HG03280 (cell line): ENCODE measurements around the gene PRRG4.
"Not testable (repeated sequence)": the region's sequence is repeated elsewhere in the genome, so short reads cannot be mapped to it uniquely, and the experiment has no call there.

Source experiments
- ATAC-seq: cut with Tn5 transposase; IDR thresholded peaks from one replicate; pipeline ENCODE4 v1.9.1; 2021; ENCODE audit warnings: mild to moderate bottlenecking, moderate library complexity; ENCODE audit not compliant: unreplicated experiment

PRRG4 gene

DNA sequence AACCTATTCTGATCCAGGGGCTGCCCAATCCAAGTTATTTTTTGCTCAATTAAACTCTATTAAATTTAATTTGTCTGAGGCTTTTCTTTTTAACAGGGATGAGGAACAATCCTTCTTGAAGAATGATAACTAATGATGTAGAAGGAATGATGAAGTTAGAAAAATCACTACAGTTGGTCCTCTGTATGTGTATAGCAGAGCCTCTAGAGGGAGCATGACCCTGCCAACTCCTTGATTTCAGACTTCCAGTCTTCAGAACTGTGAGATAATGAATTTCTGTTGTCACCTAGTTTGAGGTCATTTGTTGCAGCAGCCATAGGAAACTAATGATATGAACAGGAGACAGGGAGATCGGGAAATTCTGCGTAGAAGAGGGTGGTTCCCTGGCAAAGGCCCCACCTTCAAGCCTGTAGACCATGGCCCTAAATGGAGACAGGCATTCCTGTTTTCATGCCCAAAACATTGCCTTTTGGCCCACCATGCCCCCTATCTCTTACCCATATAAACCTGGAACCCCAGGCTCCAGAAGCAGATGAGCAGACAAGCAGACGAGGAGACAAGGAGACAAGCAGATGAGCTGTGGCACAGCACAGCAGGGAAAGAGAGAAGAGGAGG, 55.1 kb downstream of the PRRG4 start:
- ATAC-seq = no peak

DNA sequence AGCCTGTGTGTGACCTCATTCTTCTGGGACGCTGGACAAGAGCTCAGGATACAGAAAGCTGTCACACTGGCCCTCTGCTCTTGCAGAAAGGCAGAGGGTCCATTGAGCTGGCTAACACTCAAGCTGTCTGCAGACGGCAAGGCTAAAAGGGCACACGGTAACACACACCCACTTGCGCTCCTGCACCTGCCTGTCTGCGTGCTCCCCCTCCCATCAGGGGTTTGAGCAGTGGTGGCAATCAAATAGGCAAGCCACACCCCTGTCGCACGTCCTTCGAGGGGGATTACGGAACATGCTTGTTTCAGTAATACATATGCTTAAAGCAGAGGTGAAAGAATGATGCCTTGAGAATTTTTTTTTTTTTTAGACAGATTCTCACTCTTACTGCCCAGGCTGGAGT, 55.8 kb downstream of the PRRG4 start:
- no peak for ATAC-seq

DNA sequence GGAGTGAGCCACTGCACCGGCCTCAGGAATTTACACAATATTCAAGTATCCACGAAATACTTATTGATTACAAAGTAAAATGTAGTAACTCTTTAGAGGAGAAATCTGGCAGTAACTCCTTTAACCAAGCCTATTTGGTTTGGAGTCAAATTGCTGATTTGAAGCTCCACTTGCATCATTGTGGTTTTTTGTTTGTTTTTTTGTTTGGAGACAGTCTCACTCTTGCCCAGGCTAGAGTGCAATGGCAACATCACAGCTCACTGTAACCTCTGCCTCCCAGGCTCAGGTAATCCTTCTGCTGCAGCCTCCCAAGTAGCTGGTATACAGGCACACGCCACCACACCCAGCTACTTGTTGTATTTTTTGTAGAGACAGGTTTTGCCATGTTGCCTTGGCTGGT, 56.5 kb downstream of the PRRG4 start:
- no peak for ATAC-seq

DNA sequence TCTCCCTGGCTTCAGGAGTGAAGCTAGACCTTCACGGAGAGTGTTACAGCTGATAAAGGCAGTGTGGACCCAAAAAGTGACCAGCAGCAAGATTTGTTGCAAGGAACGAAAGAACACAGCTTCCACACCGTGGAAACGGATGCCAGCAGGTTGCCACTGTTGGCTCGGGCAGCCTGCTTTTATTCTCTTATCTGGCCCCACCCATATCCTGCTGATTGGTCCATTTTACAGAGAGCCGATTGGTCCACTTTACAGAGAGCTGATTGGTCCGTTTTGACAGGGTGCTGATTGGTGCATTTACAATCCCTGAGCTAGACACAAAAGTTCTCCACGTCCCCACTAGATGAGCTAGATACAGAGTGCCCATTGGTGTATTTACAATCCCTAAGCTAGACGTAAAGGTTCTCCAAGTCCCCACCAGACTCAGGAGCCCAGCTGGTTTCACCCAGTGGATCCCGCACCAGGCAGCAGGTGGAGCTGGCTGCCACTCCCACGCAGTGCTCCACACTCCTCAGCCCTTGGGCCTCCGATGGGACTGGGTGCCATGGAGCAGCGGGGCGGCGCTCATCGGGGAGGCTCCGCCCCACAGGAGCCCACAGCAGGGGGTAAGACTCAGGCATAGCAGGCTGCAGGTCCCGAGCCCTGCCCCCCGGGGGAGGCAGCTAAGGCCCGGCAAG, 58.1 kb downstream of the PRRG4 start:
- ATAC-seq = not testable (repeated sequence)

DNA sequence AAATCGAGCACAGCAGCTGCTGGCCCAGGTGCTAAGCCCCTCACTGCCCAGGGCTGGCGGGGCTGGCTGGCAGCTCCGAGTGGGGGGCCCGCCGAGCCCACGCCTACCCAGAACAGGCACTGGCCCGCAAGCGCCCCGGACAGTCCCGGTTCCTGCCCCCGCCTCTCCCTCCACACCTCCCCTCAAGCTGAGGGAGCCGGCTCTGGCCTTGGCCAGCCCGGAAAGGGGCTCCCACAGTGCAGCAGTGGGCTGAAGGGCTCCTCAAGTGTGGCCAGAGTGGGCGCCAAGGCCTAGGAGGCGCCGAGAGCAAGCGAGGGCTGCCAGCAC, 58.6 kb downstream of the PRRG4 start:
- not testable (repeated sequence) for ATAC-seq

GRCh38 chr11:32888805-32889204, 59.1 kb downstream of the PRRG4 start:
- no peak for ATAC-seq

- ATAC-seq = no peak
These were observed 61.3 kb downstream of the PRRG4 start for GRCh38 chr11:32890843-32891656.

- ATAC-seq = no peak
These were observed 62.1 kb downstream of the PRRG4 start for GRCh38 chr11:32891657-32892354.

- ATAC-seq = peak; percentile 74
These were observed 62.8 kb downstream of the PRRG4 start, which contains the start of gene QSER1 for GRCh38 chr11:32892355-32893092. Gene QSER1, plus strand, starts transcription at chr11:32892811. Its CDS starts 315 bp downstream, at chr11:32893126.

DNA sequence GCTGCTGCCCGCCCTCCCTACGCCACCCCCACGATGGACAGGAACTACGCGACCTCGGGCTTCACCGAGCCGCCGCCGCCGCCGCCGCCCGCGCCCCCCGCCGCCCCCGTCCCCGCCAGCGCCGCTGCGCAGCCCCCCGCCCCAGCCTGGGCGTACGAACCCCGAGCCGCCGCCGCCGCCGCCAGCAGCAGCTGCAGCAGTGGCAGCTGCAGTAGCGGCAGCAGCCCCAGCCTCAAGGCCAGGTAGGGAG, 63.3 kb downstream of the PRRG4 start:
- no peak for ATAC-seq

- ATAC-seq = peak; percentile 41
These were observed 63.8 kb downstream of the PRRG4 start for GRCh38 chr11:32893343-32894148.

DNA sequence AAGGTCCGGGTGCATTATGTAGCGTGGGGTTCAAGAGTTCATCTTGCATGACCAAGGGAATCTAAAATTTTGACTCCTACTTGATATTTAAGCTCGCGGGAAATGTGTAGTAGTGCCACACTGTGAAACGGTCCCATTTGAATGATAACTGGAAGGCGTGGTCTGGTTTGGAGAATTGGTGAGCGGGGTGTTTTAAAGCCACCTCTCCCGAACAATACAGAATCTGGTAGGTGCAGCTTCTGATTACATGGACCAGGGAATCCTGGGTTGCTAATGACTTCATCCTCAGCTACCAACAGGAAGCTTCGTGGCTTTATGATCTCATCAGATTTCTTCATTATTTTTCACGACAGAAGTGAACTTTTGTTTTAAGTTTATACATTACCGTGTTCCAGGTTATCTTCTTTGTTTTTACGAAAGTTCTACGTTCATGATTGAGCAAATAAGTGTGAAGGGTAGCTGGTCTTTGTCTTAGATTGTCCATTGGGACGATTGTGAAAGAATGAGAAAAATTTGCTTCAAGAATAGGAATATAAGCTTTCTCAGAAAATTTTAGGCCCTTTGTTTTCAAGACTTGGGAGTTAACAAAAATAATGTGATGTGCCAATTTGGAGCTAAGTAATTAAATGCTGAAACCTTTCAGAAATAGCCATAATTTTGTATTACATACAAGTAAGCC, 64.6 kb downstream of the PRRG4 start:
- ATAC-seq = no peak

DNA sequence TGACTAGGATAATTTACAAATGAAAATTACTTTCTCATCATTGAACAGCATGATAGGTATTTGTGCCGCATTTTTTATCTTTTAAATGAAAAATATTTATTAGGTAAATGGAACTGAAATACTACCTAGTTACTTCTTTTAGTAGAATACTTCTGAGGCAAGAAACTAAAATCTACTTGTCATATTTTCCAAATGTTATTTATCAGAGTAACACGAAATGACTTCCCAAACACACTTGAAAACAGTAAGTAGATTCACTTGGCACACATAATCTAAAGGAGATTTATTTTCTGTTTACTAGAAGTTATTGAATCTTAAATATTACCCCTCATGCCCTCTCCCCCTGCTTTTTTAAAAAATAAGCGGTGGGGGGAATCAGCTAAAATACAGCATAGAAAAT, 65.2 kb downstream of the PRRG4 start:
- ATAC-seq = no peak

DNA sequence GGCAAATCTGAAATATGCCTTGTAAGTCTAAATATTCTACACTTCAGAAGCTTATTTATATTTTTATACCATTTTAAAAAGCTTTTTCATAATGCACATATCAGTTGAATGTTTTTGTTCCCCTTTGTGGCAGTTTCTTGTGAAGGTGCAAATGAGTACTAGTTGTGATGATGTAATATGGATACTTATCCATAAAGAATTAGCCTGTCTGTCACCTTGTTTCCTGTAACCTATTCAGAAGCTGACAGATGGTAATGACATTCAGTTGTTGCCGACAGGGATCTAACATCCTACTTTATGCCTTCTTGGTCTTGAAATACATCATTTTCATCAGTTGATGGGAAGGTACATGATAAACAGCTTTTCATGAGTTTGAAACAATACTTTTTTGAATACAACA, 65.7 kb downstream of the PRRG4 start:
- no peak for ATAC-seq

- ATAC-seq = no peak
These were observed 67.4 kb downstream of the PRRG4 start for GRCh38 chr11:32897103-32897502.

DNA sequence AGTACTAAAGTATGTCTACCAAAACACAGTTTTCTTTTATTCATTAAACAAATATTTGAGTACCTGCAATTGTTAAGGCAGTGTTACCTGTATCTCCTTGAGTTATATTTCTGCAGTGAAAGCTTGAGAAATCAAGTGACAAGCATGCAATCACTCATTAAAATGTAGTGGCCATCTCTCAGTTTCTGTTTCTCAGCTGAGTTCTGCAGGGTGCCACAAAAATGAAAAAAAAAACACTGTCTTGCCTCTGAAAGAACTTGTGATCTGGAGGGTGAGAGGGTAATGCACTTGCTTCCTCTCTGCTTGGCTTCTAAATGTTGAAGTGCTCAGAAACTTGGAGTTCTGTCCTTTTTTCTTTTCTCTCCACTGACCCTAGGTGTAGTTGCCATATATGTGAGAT, 69.7 kb downstream of the PRRG4 start:
- ATAC-seq = no peak

DNA sequence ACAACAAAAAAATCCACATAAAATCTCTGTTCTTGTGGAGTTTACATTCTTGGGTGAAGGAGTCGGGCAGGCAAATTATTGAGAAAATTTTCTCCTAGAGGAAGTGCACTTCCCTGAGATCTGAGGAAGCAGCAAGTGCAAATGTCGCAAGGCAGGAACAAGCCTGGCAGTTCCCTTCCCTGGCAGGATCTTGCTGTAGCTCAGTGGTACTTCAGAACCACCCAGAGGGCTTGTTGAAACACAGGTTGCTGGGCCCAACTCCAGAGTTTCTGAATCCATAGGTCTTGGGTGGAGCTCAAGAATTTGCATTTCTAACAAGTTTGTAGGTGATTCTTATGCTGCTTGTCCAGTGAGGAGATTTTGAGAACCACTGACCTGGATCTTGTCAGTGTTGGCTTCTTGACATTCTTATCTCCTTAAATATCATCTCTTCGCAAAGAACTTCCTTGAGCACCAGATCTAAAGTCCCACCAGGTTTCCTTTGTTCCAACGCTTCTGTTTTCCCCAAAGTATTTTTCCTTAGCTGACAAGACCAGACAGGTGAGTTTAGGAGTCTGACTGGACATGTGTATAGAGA, 72.5 kb downstream of the PRRG4 start:
- no peak for ATAC-seq

DNA sequence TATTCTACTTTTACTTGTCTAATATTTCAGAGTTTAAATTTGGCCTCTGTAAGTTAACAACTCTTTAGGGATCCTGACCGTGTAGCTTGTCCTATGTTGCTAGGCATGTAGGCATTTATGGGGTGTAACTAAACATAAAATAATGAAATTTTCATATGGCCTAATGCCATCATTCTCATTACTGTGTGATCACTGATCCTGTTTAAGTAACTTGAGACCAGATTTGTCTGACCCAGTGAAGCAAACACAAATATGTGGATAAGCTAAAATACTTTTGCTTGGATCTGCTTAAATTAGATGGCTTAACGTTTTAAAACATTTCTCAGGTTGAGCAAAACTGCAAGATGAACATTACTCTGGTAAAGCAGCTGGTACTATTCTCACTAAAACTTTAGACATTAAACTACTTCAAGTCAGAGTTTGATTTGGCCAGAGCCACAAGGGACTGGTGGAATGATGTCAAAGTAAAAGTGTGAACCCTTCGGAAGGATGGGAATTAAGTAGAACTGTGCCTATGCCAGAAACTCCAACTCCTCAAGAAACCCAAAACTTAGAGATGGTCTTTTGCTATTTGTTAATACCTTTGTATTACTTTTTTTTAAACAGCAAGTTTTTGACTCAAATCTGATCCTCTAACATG, 75.4 kb downstream of the PRRG4 start:
- ATAC-seq = no peak
